ENCODE data around the gene TMEM200B. TPM values are rescaled to one million over a fixed set of nuclear protein-coding genes. Genes with fewer than 3 reads are reported as not detected.

The TMEM200B gene
- total RNA-seq, 2 donors from 2014 or later, result 1.7 to 4.8 TPM

GRCh38 chr1:29121516-29121935 lies 2.2 kb downstream of the TMEM200B start:
- no peak for DNase-seq (ENCODE audit: low spot score)
- H3K4me1 ChIP-seq, result peaks cover 0 to 41% of the 10 kb centered on the region in 2 donors
- peaks cover 4% of the 10 kb centered on the region for H3K36me3 ChIP-seq
- no peaks in the 10 kb centered on the region for H3K9me3 ChIP-seq
- H3K27ac ChIP-seq, result peak overlapping the region; percentile 90
- H3K27me3 ChIP-seq, result peaks cover 0 to 14% of the 10 kb centered on the region in 2 donors
- TF ChIP-seq CTCF (IDR thresholded peaks at IDR 0.05), result peak in 1 of 2 donors; percentile 4
- H3K4me3 ChIP-seq, result peak overlapping the region; percentile 53 to 79

GRCh38 chr1:29120947-29121485 lies 2.7 kb downstream of the TMEM200B start:
- Histone ChIP-seq H3K36me3 (peaks cover 4% of the 10 kb centered on the region), H3K27me3 (peaks cover 0 to 14% of the 10 kb centered on the region in 2 donors), H3K27ac (no peak overlapping the region), H3K9me3 (no peaks in the 10 kb centered on the region), H3K4me1 (peaks cover 0 to 41% of the 10 kb centered on the region in 2 donors), H3K4me3 (peak overlapping the region in 1 of 2 donors; percentile 79)
- no peak for DNase-seq (ENCODE audit: low spot score)
- peak in 1 of 2 donors; percentile 46 for TF ChIP-seq CTCF (IDR thresholded peaks at IDR 0.05)

- no peak for TF ChIP-seq CTCF (IDR thresholded peaks at IDR 0.05)
- Histone ChIP-seq H3K27me3 (peaks cover 0 to 14% of the 10 kb centered on the region in 2 donors), H3K27ac (no peak overlapping the region)
Measured at GRCh38 chr1:29120367-29120766, 3.3 kb downstream of the TMEM200B start.

GRCh38 chr1:29119121-29119929 lies 4.4 kb downstream of the TMEM200B start:
- no peaks in the 10 kb centered on the region for H3K9me3 ChIP-seq
- H3K4me1 ChIP-seq, result peaks cover 0 to 30% of the 10 kb centered on the region in 2 donors
- H3K36me3 ChIP-seq, result peaks cover 4% of the 10 kb centered on the region
- no peak overlapping the region for H3K4me3 ChIP-seq
- peaks cover 0 to 14% of the 10 kb centered on the region in 2 donors for H3K27me3 ChIP-seq
- no peak for TF ChIP-seq CTCF (IDR thresholded peaks at IDR 0.05)
- no peak for DNase-seq (ENCODE audit: low spot score)
- H3K27ac ChIP-seq, result no peak overlapping the region

More at GRCh38 chr1:29120367-29120766, 3.3 kb downstream of the TMEM200B start:
- peaks cover 4% of the 10 kb centered on the region for H3K36me3 ChIP-seq
- no peaks in the 10 kb centered on the region for H3K9me3 ChIP-seq
- DNase-seq (ENCODE audit: low spot score), result no peak
- H3K4me1 ChIP-seq, result peaks cover 0 to 38% of the 10 kb centered on the region in 2 donors
- no peak overlapping the region for H3K4me3 ChIP-seq

GRCh38 chr1:29117381-29117780 lies 6.3 kb downstream of the TMEM200B start:
- Histone ChIP-seq H3K27ac (no peak overlapping the region), H3K9me3 (no peaks in the 10 kb centered on the region), H3K27me3 (peaks cover 0 to 5% of the 10 kb centered on the region in 2 donors), H3K36me3 (peaks cover 10% of the 10 kb centered on the region), H3K4me3 (no peak overlapping the region), H3K4me1 (peaks cover 0 to 12% of the 10 kb centered on the region in 2 donors)
- TF ChIP-seq CTCF (IDR thresholded peaks at IDR 0.05), result peak in 1 of 2 donors; percentile 32
- no peak for DNase-seq (ENCODE audit: low spot score)

Measured in right atrium auricular region (tissue), 2 donors.